ENCODE results near the gene HUS1B. TPM values are rescaled to one million over a fixed set of nuclear protein-coding genes. Genes with fewer than 3 reads are reported as not detected.

HUS1B gene
- total RNA-seq, 1 experiment from 2014 or later: 1.1 TPM

DNA sequence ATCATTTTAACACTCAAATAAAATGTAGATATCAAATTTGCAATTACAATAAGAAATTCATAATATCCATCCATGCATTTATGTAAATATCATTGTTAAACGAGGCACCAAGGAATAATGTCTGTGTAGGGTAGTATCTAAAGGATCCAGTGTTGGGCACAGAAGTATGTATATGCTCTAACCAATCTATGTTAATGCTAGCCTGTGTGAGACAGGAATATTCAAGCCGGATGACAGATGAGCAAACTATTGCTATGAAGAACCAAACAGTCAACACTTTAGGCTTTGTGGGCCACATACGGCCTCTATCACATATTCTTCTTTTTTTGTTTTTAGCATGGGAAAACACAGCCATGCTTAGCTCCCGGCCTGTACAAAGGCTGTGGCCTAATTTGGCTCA, 45.0 kb downstream of the HUS1B start (continued):
- TF ChIP-seq, protein P1, sequence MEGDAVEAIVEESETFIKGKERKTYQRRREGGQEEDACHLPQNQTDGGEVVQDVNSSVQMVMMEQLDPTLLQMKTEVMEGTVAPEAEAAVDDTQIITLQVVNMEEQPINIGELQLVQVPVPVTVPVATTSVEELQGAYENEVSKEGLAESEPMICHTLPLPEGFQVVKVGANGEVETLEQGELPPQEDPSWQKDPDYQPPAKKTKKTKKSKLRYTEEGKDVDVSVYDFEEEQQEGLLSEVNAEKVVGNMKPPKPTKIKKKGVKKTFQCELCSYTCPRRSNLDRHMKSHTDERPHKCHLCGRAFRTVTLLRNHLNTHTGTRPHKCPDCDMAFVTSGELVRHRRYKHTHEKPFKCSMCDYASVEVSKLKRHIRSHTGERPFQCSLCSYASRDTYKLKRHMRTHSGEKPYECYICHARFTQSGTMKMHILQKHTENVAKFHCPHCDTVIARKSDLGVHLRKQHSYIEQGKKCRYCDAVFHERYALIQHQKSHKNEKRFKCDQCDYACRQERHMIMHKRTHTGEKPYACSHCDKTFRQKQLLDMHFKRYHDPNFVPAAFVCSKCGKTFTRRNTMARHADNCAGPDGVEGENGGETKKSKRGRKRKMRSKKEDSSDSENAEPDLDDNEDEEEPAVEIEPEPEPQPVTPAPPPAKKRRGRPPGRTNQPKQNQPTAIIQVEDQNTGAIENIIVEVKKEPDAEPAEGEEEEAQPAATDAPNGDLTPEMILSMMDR (IDR thresholded peaks at IDR 0.05): no peak
- TF ChIP-seq ESRRA (CRISPR knock-in tag; IDR thresholded peaks at IDR 0.05; ENCODE audit: borderline replicate concordance) (no peak), ZNF263 (CRISPR knock-in tag; IDR thresholded peaks at IDR 0.05; ENCODE audit: low read depth) (no peak), ETV6 (CRISPR knock-in tag; IDR thresholded peaks at IDR 0.05) (no peak), HMGXB4 (CRISPR knock-in tag; IDR thresholded peaks at IDR 0.05) (no peak), PRRX2 (CRISPR knock-in tag; IDR thresholded peaks at IDR 0.05) (no peak), E2F1 (CRISPR knock-in tag; IDR thresholded peaks at IDR 0.05) (no peak)
- TF ChIP-seq, protein P2, sequence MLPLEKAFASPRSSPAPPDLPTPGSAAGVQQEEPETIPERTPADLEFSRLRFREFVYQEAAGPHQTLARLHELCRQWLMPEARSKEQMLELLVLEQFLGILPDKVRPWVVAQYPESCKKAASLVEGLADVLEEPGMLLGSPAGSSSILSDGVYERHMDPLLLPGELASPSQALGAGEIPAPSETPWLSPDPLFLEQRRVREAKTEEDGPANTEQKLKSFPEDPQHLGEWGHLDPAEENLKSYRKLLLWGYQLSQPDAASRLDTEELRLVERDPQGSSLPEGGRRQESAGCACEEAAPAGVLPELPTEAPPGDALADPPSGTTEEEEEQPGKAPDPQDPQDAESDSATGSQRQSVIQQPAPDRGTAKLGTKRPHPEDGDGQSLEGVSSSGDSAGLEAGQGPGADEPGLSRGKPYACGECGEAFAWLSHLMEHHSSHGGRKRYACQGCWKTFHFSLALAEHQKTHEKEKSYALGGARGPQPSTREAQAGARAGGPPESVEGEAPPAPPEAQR (CRISPR knock-in tag; IDR thresholded peaks at IDR 0.05): no peak

DNA sequence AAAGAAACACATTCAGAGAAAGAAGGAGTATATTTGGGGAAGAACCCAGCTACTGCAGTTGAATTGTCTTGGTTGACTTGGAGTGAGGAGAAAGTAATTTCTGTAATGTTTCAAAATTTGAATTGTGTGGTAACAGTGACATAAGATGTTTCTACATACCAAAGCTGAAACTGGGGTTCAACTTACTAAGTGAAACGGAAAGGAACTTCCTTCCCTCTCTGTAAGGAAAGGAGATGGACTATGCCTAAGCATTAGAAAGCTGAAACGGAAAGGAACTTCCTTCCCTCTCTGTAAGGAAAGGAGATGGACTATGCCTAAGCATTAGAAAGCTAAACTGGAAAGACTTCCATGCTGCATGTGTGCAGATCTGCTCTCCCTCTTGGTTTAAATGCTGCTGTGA, 46.0 kb downstream of the HUS1B start:
- Mint-ChIP-seq H3K27me3 (ENCODE audit: low read depth) (no peaks in the 10 kb centered on the region), H3K27ac (no peak overlapping the region), H3K36me3 (peaks cover 27% of the 10 kb centered on the region), H3K4me1 (no peaks in the 10 kb centered on the region), H3K9me3 (peaks cover 7% of the 10 kb centered on the region), H3K4me3 (no peak overlapping the region)
- ChIA-PET CTCF (no interaction called here), POLR2A (no interaction called here)
- no peak for TF ChIP-seq SP1 (CRISPR knock-in tag; conservative IDR thresholded peaks at IDR 0.05)
- no peak for TF ChIP-seq GABPB1 (CRISPR knock-in tag; IDR thresholded peaks at IDR 0.05)
- TF ChIP-seq, protein P3, sequence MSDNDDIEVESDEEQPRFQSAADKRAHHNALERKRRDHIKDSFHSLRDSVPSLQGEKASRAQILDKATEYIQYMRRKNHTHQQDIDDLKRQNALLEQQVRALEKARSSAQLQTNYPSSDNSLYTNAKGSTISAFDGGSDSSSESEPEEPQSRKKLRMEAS (CRISPR knock-in tag; IDR thresholded peaks at IDR 0.05): no peak
- TF ChIP-seq ZNF317 (CRISPR knock-in tag; IDR thresholded peaks at IDR 0.05; ENCODE audit: borderline replicate concordance, low read depth): no peak
- DNase-seq (ENCODE audit: low spot score): no peak
- no peak for ATAC-seq

- H3K4me3 Mint-ChIP-seq: no peak overlapping the region
- ATAC-seq (no peak), DNase-seq (ENCODE audit: low spot score) (no peak)
- H3K9me3 Mint-ChIP-seq: peaks cover 9% of the 10 kb centered on the region
- ChIA-PET POLR2A (no interaction called here), CTCF (no interaction called here)
- TF ChIP-seq, protein P2 (CRISPR knock-in tag; IDR thresholded peaks at IDR 0.05): no peak
- TF ChIP-seq, protein P4, sequence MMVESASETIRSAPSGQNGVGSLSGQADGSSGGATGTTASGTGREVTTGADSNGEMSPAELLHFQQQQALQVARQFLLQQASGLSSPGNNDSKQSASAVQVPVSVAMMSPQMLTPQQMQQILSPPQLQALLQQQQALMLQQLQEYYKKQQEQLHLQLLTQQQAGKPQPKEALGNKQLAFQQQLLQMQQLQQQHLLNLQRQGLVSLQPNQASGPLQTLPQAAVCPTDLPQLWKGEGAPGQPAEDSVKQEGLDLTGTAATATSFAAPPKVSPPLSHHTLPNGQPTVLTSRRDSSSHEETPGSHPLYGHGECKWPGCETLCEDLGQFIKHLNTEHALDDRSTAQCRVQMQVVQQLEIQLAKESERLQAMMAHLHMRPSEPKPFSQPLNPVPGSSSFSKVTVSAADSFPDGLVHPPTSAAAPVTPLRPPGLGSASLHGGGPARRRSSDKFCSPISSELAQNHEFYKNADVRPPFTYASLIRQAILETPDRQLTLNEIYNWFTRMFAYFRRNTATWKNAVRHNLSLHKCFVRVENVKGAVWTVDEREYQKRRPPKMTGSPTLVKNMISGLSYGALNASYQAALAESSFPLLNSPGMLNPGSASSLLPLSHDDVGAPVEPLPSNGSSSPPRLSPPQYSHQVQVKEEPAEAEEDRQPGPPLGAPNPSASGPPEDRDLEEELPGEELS (CRISPR knock-in tag; IDR thresholded peaks at IDR 0.05): no peak
- TF ChIP-seq NFE2L1 (CRISPR knock-in tag; IDR thresholded peaks at IDR 0.05): no peak
- H3K27ac Mint-ChIP-seq: no peak overlapping the region
- no peaks in the 10 kb centered on the region for H3K27me3 Mint-ChIP-seq (ENCODE audit: low read depth)
- H3K4me1 Mint-ChIP-seq: no peaks in the 10 kb centered on the region
- peaks cover 22% of the 10 kb centered on the region for H3K36me3 Mint-ChIP-seq
Measured at GRCh38 chr6:609905-610304, 47.0 kb downstream of the HUS1B start.
